GM12891 (cell line): ENCODE data around the gene FARP1.

ENCODE experiments used
- POLR2A ChIP-seq: IDR thresholded peaks from 2 replicates; pipeline ENCODE4 v1.6.1; 2011; ENCODE audit warnings: low read depth, low read length, control low read depth
- POLR2AphosphoS5 ChIP-seq: IDR thresholded peaks from 2 replicates; pipeline ENCODE4 v1.6.1; 2011; ENCODE audit warnings: low read depth, low read length, control low read depth
- SPI1 ChIP-seq: IDR thresholded peaks from 2 replicates; pipeline ENCODE4 v1.6.1; 2011; ENCODE audit warnings: low read depth, low read length, control low read depth
- TAF1 ChIP-seq: IDR thresholded peaks from 2 replicates; pipeline ENCODE4 v1.6.1; 2011; ENCODE audit warnings: low read depth, low read length, control low read depth

DNA sequence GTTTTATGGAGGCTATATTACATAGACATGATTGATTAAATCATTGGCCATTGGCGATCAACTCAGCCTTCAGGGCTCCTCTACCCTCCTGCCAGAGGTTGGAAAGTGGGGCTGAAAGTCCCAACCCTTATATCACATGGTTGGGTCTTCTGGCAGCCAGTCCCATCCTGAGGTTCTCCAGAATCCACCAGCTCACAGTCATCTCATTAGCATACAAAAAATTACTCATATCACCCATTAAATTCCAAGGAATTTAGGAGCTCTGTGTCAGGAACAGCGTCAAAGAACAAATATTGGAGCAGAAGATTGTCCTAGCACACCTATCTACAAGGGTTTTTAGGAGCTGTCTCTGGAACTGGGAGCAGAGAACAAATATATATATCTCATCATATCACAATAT, 39.4 kb upstream of the FARP1 start:
- TF ChIP-seq TAF1 = no peak
- no peak for TF ChIP-seq POLR2A
- no peak for TF ChIP-seq POLR2AphosphoS5
- no peak for TF ChIP-seq SPI1
